Epidermal melanocyte (primary cell): Measurements from ENCODE around the gene RND2.
A peak's percentile ranks its signal among the peaks of the same experiment; 100 is the strongest.
"Not testable (repeated sequence)": the region's sequence is repeated elsewhere in the genome, so short reads cannot be mapped to it uniquely, and the experiment has no call there.

Source experiments
- DNase-seq: peaks from one replicate; pipeline ENCODE4 v3.0.0; 2011; ENCODE audit warnings: low spot score; ENCODE audit not compliant: insufficient read length

RND2 gene, protein sequence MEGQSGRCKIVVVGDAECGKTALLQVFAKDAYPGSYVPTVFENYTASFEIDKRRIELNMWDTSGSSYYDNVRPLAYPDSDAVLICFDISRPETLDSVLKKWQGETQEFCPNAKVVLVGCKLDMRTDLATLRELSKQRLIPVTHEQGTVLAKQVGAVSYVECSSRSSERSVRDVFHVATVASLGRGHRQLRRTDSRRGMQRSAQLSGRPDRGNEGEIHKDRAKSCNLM

DNA sequence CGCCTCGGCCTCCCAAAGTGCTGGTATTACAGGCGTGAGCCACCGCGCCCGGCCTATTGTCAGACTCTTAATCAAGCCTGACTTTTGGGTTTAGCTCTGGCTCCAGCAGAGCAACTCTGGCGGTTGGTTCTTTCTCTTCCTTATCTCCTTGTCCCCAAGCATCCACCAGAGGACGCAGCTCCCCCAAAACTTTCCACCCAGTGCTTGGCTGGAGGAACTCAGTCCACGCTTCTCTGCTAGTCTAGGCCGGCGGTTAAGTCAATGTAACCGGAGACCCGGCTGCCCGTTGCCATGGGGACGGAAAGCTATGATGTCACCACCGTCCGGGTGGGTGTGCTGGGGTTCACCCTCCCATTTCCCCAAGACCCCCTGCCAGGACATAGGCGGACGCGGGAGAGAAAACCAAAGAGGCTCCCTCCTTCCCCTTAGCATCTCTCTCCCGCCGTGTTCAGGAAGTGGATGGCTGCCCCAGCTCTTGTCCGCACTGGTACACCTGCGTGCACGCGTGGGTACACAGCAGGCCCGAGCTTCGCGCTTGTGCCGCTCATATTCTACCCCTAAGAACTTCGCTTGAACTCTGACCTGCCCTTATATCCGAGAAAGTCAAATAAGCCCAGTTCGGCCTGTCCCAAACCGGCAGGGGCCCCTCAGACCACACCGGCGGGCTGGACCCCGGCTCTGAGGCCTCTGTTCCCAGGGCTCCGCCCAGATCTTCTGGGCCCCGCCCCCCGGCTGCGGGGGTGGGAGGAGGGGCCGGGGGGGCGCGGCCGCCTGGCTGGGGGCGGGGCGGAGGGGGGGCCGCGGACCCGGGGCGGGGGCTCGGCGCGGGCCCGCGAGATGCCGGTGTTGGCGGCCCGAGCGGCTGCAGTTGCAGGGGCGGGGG is at the start of gene RND2:
TSS of gene RND2 (plus strand) at position 825 of the 883 bp plus-strand sequence. CDS start 117 bp downstream, outside the sequence.
- peak; percentile 97 for DNase-seq

DNA sequence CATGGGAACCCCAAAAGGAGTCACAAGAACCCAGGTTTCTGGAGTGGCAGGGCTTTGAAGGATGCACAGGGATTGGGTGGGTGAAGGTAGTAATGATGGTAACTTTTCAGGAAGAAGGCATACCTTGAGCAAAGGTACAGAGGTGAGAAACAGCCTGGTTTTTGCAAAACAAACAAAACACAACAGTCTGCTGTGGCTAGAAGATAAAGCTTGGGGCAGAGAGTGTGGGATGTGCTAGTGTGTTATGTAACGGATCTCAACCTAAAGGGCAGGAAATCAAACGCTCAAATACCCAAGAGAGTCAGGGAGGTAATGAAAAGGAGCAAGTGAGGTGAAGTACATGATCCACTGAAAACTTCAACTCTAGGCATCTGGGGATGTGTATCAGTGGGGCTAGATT is 49.8 kb upstream of the RND2 start:
- no peak for DNase-seq

DNA sequence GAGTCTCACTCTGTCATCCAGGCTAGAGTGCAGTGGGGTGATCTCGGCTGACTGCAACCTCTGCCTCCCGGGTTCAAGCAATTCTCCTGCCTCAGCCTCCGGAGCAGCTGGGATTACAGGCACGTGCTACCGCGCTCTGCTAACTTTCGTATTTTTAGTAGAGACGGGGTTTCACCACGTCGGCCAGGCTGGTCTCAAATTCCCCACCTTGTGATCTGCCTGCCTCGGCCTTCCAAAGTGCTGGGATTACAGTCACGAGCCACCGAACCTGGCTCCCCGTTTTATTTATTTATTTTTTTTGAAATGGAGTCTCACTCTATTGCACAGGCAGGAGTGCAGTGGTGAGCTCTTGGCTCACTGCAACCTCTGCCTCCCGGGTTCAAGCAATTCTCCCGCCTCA is 49.3 kb upstream of the RND2 start:
- DNase-seq: not testable (repeated sequence)

DNA sequence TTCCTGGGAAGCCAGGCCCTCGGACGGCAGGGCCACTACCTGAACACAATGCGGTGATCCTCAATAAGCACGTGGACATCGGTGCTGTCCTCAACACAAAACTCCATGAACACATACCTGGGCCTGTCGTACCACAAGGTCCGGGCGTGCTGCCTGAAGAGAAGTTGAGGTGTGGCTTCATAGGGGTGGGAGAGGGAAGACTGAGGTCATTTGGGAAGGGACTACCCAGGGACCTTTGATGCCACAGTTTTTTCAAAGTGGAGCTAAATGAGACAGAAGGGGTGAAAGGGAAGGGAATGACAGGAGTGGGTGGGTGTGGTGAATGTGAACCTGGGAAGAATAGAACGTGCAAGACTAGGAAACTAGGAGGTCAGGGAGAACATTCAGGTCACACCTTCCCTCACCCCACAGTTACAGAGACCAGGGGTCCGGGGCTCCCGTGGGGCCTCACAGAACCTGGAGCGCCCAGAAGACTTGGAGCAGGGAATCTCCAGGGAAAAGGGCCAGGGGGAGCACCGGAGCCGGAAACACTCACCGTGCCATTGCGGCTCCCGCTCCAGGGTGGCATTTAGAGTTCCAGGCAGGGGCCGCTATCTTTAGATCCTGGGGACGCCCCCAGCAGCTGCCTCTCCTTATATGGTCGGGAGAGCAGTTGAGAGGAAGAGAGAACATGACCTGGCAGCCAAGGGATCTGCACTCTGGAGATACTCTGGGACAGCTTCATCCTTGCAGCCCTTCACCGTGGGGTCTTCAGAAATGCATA is 45.3 kb upstream of the RND2 start, which contains the start of gene PTGES3L:
TSS of gene PTGES3L (minus strand) at position 570 of the 763 bp plus-strand sequence. CDS start at position 543, 27 bp downstream.
- peak; percentile 41 for DNase-seq

DNA sequence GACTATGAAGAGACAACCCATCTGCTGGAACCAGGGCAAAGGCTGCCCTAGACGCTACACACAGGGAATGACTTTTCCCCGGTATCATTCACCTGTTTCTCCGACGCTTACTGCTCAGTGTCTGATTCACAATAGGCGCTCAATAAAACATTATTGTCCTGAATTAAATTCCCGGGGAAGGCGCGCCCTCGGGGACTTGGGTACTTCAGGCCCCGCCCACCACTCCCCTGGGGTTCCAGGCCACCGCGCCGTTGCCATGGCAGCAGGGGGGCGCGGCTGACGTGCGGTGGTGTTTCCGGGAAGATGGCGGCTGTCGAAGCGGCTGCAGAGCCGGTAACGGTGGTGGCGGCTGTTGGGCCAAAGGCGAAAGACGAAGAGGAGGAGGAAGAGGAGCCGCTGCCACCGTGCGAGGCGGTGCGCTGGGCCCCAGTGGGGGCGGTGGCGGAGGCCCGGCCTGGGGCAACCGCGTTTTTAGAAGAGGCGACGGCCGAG is 44.7 kb upstream of the RND2 start, which contains the start of gene RUNDC1:
TSS of gene RUNDC1 (plus strand) at position 292 of the 492 bp plus-strand sequence. CDS start at position 304, 12 bp downstream.
- peak; percentile 95 for DNase-seq

DNA sequence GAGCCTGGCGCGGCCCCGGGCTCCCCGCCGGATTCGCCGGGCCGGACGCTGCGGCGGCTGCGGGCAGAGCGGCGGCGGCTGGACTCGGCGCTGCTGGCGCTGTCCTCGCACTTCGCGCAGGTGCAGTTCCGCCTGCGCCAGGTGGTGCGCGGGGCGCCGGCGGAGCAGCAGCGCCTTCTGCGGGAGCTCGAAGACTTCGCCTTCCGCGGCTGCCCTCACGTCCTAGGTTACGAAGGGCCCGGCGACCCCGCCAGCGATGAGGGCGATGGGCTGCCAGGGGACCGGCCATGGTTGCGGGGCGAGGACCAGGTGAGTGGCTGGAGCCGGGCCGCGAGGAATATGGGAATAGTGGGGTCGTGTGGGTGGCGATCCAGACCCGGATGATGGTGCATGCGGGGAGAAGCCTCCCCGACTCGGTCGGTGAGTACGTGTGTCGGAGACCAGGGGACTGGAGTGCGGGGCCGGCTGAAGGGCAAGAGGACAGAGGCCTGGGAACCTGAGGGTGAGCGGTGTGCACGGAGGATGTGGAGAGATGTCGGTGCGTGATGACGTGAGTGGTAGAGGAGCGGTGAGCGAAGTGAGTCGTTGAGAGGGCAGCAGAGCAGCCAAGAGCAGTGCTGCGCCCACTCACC is 44.1 kb upstream of the RND2 start:
- no peak for DNase-seq

DNA sequence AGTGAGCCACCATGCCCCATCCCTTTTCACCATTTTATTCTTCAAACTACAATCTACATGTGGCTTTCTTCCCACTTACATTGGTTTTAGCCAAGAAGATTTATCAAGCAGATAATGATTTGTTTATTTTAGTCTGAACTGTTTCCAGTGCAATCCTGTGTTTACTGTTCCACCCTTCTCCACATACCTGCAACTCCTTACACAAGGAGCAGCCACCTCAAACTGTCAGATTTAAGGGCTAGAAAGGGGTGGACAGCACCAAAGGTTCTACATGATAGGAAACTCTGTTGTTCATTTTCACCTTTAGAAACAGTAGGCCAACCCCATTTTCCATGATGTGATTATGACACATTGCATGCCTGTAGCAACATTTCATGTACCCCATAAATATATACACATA is 42.8 kb upstream of the RND2 start:
- DNase-seq: no peak

DNA sequence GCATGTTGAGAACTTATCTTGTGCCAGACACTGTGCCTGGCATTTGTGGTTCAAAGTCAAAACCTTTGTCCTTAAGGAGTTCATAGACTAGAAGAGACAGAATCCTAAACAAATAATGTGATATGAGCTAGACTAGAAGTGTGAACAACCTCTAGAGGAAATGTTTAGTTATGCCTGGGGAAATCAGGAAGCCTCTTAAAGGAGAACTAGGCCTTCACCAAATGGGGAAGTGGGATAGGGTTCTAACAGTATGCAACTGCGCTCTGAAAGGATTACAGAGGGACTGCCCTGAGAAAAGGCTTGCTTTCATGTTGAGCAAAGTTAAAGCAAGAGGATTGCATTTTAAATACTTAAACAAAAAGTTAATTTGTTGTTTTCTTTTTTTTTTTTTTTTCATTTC is 39.8 kb upstream of the RND2 start:
- DNase-seq: no peak

DNA sequence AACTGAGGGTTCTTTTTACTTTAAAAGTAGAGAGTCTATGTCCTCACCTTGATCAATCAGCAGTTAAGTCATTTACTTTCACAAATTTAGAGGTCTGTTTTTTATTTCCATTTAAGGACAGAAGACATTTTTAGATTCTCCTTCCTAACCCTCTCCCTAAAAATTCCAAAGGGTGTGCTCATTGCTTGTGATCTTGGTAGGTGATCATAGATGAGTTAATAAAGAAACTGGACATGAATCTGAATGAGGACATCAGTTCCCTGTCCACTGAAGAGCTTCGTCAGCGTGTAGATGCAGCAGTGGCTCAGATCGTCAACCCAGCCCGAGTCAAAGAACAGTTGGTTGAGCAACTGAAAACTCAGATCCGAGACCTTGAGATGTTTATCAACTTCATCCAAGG is 35.9 kb upstream of the RND2 start:
- no peak for DNase-seq

DNA sequence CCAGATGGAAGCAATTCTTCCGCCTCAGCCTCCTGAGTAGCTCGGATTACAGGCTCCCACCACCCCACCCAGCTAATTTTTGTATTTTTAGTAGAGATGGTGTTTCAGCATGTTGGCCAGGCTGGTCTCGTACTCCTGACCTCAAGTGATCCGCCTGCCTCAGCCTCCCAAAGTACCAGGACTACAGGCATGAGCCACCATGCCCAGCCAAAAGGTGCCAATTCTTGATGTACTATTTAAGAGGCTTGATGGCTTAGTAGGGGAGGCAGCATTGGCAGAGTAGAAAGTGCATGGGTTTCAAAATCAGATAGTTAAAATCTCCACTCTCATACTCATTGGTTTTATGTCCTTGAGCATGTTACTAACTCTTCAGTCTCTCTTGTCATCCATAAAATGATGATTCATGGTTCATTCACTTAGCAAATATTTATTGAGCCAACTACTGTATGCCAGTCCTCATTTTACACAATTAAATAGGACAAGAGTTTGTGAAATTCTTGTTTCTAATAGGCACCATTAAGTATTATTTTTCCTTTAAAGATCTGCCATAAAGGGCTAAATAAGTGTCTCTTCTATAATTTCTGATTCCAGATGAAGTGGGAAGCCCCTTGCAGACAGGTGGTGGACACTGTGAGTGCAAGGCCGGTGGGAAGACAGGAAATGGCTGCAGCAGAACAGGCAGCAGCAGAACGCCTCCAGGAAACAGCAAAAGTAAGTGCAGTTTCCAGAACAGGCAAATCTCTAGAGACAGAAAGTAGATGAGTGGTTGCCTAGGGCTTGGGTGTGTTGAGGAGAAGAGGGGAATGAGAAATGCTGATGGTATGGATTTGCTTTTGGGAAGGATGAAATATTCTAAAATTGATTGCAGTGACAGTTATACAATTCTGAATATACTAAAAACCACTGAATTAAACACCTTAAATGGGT is 35.0 kb upstream of the RND2 start:
- DNase-seq: no peak

DNA sequence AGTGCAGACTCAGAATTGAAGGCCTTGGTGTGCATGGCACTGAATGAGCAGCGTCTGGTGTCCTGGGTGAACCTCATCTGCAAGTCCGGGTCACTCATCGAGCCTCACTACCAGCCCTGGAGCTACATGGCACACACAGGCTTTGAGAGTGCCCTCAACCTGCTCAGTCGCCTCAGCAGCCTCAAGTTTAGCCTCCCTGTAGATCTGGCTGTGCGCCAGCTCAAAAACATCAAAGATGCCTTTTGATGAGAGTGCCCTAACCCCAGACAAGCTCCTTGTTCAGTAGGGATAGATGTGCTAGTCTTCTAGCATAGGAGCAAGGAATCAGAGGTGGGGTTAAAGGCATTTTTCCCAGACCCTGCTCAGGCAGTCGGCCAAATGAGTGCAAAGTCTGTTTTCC is 33.6 kb upstream of the RND2 start:
- no peak for DNase-seq

DNA sequence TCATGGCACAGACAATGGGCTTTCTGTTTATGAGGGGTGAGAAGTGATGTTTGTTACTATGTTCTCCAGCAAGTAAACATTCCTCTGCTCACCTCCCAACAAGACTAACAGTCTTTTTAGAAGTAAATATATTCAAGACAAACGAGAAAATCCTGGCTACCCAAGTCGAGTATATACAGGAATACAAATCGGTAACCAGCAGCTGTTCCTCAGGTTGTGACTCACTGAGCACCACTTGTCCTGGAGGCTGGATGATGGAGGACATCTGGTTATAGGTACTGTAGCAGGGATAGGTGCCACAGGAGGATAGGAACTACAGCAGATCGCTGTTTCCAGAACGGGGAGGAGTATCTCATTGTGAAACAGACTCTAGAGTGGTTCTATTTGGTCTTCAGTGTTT is 32.2 kb upstream of the RND2 start:
- DNase-seq: no peak

DNA sequence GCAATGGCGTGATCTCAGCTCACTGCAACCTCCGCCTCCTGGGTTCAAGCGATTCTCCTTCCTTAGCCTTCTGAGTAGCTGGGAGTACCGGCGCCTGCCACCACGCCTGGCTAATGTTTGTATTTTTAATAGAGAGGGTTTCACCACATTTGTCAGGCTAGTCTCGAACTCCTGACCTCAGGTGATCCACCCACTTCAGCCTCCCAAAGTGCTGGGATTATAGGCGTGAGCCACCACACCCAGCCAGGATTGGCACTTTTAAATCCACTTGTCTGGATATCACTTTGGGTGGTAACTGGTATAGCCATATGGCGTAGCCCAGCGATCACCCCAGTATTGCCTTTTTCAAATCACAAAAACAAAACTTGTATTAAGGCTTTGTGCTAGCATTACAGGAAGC is 31.1 kb upstream of the RND2 start:
- DNase-seq: not testable (repeated sequence)

DNA sequence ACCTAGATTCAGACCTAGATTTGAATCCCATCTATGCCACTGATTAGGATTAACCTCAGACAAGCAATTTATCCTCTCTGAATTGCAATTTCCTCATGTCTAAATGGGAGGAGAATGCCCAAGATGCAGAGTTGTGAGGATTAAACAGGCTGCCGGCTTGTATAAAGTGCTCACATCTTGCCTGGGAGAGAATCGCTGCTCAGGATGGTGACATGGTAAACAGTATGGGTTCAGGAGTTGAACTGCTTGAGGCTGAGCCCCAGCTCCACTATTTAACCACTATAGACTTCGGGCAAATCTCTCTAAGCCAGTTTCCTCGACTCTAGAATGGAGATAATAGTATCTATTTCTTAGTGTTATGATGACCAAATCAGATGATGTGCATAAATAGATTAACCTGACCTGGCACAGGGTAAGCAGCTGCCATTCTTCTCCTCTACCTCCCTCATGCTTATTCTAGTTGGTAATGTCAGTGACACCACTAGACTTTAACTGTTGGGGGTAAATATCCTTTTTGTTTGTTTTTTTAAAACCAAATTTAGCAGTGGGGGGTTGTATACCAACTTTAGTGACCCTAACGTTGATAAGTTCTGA is 27.5 kb upstream of the RND2 start:
- no peak for DNase-seq

DNA sequence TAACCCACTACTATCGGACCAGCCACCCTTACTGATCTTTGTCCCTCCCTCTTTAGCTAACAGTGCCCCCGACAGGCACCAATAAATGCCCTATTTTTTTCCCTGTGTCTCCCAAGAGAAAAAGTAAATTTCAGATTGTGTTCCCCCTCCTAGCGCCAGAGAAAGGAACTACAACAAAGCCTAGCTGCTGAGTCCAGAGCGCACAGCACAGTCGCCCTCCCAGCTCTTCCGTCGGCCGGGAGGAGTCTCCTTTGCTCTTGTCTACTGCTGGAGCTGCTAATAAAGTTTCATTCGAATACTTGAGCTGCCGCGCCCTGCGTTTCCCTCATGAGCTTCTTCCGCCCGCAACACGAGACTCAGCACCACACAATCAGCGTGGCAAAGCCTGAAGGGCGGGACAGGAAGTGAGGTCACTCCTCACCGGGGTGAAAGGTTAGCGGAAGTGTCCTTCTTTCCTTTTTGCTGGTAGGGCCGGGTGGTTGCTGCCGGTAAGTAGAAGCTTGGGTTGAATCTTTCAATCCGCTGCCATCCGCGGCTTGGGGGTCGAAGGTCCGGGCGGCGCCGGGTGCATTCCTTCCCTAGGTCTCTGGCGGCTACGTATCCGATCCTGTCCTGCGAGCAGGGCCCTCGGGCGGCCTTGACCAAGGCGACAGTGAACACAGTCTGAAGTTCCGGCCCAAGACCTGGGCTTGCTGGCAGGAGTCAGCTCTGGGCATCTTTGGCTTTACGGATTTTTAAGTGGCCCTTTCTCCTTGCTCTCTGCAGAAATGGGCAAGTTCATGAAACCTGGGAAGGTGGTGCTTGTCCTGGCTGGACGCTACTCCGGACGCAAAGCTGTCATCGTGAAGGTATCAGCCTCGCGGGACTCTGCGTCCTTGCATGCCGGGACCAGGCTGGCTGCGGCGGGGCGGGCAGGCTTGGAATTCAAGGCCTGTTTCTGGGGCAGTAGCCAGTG is 26.8 kb upstream of the RND2 start, which contains the start of gene RPL27:
TSS of gene RPL27 (plus strand) at position 436 of the 955 bp plus-strand sequence. CDS start at position 768, 332 bp downstream.
- DNase-seq: peak; percentile 69

DNA sequence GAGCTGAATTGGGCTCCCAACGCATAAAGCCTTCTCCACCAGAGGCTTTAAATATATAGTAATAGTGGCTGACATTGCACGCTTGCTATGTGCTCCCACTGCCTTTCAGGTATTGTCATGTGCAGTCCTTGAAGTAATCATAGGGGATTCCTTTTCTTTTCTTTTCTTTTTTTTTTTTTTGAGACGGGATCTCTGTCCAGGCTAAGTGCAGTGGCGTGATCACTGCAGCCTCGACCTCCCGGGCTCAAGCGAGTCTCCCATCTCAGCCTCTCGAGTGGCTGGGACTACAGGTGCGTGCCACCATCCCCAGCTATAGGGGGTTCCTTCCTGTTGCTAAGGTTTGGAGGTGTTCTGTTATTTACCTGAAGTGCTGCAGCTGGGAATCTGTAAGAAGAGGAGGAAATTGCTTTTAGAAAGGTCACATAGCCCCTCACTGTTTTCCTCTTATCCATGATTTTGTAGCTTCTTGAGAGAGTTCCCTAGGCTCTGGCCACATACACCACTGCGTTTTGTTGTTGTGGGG is 26.0 kb upstream of the RND2 start:
- DNase-seq: no peak

DNA sequence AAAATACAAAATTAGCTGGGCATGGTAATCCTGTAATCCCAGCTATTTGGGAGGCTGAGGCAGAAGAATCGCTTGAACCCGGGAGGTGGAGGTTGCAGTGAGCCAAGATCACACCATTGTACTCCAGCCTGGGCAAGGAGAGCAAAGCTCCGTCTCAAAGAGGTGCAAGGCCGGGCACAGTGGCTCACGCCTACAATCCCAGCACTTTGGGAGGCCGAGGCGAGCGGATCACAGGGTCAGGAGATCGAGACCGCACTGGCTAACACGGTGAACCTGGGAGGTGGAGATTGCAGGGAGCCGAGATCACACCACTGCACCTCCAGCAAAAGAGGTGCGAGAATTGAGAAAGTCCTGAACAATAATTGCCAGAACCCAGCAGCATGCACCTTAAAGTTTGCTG is 24.1 kb upstream of the RND2 start:
- DNase-seq: not testable (repeated sequence)

DNA sequence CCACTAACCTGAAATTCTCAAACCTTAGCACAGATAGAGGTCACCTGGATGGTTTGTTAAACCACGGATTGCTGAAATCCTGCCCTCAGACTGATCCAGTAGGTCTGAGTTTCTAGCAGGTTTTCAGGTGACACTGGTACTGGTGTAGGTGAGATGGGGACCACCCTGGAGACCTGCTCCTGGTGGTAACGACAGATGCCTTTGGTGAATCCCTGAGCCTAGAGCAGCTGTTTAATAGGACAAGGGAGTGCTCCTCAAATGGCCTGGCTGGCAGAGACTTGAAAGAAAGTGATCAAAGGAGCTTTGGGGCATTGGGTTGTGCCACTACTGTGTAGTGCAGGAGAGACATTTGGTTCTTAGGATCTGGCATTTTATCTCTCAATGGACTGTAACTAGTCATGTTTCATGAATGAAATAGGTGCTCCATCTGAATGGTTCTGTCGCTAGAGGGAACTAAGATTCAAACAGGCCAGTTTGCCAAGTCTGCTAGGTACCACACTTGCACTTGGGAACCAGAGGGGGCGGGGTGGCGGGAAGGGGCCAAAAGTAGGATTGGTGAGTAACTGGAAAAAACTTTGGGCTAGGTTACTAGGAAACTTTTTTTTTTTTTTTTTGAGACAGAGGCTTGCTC is 21.4 kb upstream of the RND2 start:
- no peak for DNase-seq
